Right lobe of liver (tissue), 4 donors: ENCODE data around the gene ZNF532.

Experiments used
- POLR2A ChIP-seq: fragments of 450-650 bp; IDR thresholded peaks from one replicate; pipeline ENCODE4 v1.6.1; 2017; ENCODE audit warnings: antibody characterized with exemption, mild to moderate bottlenecking
- TF ChIP-seq, protein P1 (sequence below), 4 donors: fragments of 200-600 bp in 3 of 4; fragments of 450-650 bp in 1 of 4; IDR thresholded peaks; one replicate each; pipeline versions ENCODE4 v1.5.1 to v1.8.0; 2016 to 2022; ENCODE audit warnings: antibody characterized with exemption in 4 of 4, mild to moderate bottlenecking in 2 of 4
- donor health status: DM: no; HTN: no; CAD: no.
- donor health status: DM: no; HTN: no; CAD: no.
- donor health status: DM: no; HTN: yes; CAD: no.

DNA sequence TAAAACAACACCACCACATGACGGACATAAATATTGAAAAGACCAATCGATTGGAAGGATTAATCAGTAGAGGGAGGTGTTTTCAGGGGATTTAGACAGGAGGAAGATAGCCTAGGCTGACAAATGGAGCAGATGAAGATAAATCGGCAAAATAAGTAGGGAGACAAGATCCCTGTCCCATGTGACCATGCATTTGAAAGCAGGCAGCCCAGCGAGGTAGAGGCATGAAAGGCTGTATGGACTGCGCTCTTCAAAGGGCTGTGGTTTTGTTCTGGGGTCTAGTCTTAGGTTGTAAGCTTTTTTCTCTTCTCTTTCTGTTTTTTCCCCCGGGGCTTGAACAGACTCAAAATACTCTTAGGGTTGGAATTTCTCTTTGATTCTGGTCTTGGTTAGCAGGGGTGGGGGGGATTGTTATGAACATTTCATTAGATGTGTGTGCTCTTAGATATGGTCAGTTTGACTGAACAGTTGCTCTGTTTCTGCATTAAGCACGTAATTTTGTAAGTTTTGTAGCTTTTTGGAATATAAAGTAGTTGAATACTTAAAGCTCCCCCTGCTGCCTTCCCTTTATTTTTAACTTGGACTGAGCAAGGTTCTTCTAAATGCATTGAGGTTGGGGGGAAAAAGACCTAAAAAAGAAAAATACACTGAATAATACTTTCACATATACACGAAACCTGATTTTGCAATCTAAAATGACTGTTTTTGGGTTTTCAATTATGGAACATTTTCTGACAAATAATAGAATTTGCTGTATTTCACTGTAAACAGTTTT lies 32.2 kb downstream of the ZNF532 start:
- TF ChIP-seq POLR2A, result no peak
- TF ChIP-seq, protein P1, sequence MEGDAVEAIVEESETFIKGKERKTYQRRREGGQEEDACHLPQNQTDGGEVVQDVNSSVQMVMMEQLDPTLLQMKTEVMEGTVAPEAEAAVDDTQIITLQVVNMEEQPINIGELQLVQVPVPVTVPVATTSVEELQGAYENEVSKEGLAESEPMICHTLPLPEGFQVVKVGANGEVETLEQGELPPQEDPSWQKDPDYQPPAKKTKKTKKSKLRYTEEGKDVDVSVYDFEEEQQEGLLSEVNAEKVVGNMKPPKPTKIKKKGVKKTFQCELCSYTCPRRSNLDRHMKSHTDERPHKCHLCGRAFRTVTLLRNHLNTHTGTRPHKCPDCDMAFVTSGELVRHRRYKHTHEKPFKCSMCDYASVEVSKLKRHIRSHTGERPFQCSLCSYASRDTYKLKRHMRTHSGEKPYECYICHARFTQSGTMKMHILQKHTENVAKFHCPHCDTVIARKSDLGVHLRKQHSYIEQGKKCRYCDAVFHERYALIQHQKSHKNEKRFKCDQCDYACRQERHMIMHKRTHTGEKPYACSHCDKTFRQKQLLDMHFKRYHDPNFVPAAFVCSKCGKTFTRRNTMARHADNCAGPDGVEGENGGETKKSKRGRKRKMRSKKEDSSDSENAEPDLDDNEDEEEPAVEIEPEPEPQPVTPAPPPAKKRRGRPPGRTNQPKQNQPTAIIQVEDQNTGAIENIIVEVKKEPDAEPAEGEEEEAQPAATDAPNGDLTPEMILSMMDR (IDR thresholded peaks at IDR 0.05), result no peak
